GM19328 (cell line): Measurements from ENCODE around the gene USP6NL.
"Not testable (repeated sequence)": the region's sequence is repeated elsewhere in the genome, so short reads cannot be mapped to it uniquely, and the experiment has no call there.

Source experiments
- ATAC-seq: cut with Tn5 transposase; IDR thresholded peaks from one replicate; pipeline ENCODE4 v1.9.1; 2021; ENCODE audit warnings: mild to moderate bottlenecking, moderate library complexity; ENCODE audit not compliant: unreplicated experiment

USP6NL gene

GRCh38 chr10:11448545-11449244 lies 162.8 kb downstream of the USP6NL start:
- ATAC-seq = peak; percentile 87

- ATAC-seq = peak; percentile 47
Observed at GRCh38 chr10:11448190-11448544, 163.3 kb downstream of the USP6NL start.

- no peak for ATAC-seq
Observed at GRCh38 chr10:11447586-11447985, 163.9 kb downstream of the USP6NL start.

GRCh38 chr10:11446864-11447263 lies 164.6 kb downstream of the USP6NL start:
- ATAC-seq = no peak

- ATAC-seq = no peak
Observed at GRCh38 chr10:11446133-11446532, 165.3 kb downstream of the USP6NL start.

- ATAC-seq = no peak
Observed at GRCh38 chr10:11444531-11445228, 166.8 kb downstream of the USP6NL start.

GRCh38 chr10:11444155-11444530 lies 167.3 kb downstream of the USP6NL start:
- ATAC-seq = no peak

- no peak for ATAC-seq
Observed at GRCh38 chr10:11443468-11444154, 167.8 kb downstream of the USP6NL start.

GRCh38 chr10:11442001-11442773 lies 169.3 kb downstream of the USP6NL start:
- ATAC-seq = no peak

- ATAC-seq = no peak
Observed at GRCh38 chr10:11441151-11441535, 170.3 kb downstream of the USP6NL start.

- ATAC-seq = peak; percentile 53
Observed at GRCh38 chr10:11440250-11441150, 170.9 kb downstream of the USP6NL start.

GRCh38 chr10:11439523-11440053 lies 171.9 kb downstream of the USP6NL start:
- no peak for ATAC-seq

- no peak for ATAC-seq
Observed at GRCh38 chr10:11437391-11438142, 173.9 kb downstream of the USP6NL start.

GRCh38 chr10:11436445-11436844 lies 175.0 kb downstream of the USP6NL start:
- ATAC-seq = not testable (repeated sequence)

- no peak for ATAC-seq
Observed at GRCh38 chr10:11435581-11435981, 175.9 kb downstream of the USP6NL start.

GRCh38 chr10:11434324-11434723 lies 177.1 kb downstream of the USP6NL start:
- no peak for ATAC-seq

- ATAC-seq = no peak
Observed at GRCh38 chr10:11433657-11434056, 177.8 kb downstream of the USP6NL start.

GRCh38 chr10:11431216-11431555 lies 180.3 kb downstream of the USP6NL start:
- no peak for ATAC-seq

- no peak for ATAC-seq
Observed at GRCh38 chr10:11430421-11431215, 180.8 kb downstream of the USP6NL start.
